GM23248 (cell line): ENCODE measurements around the gene PLCH1.
"Not testable (repeated sequence)": the region's sequence is repeated elsewhere in the genome, so short reads cannot be mapped to it uniquely, and the experiment has no call there.

ENCODE experiments used
- EZH2 ChIP-seq: fragments of 200-600 bp; sonication (generic); IDR thresholded peaks from 2 replicates; pipeline ENCODE4 v1.6.1; 2018; ENCODE audit warnings: antibody characterized with exemption, mild to moderate bottlenecking; ENCODE audit not compliant: insufficient read depth, poor library complexity, severe bottlenecking
- EZH2phosphoT487 ChIP-seq: fragments of 200-600 bp; sonication (generic); IDR thresholded peaks from 2 replicates; pipeline ENCODE4 v1.6.1; 2018; ENCODE audit warnings: antibody characterized with exemption, moderate library complexity, mild to moderate bottlenecking, low read depth; ENCODE audit not compliant: insufficient read depth

- not testable (repeated sequence) for TF ChIP-seq EZH2, EZH2phosphoT487
These were observed 130.5 kb downstream of the PLCH1 start for GRCh38 chr3:155614410-155614809.
